Gastrocnemius medialis (tissue), 4 donors: Measurements from ENCODE around the gene PPP1R37. TPM values are rescaled to one million over a fixed set of nuclear protein-coding genes. Genes with fewer than 3 reads are reported as not detected.

Source experiments
- ATAC-seq, 2 donors: fragments of 150-250 bp; one replicate each; pipeline ENCODE4 v1.9.1; 2016
- DNase-seq, 2 donors: peaks; one replicate each; pipeline ENCODE4 v3.0.0-alpha.2; 2019
- H3K27ac ChIP-seq, 4 donors: fragments of 200-600 bp; sonication (generic); 1 replicate in 1 of 4; 2 replicates in 3 of 4; pipeline ENCODE4 v1.5.1; 2016 to 2018; ENCODE audit warnings: mild to moderate bottlenecking in 2 of 4, moderate library complexity in 1 of 4
- H3K27me3 ChIP-seq, 3 donors: fragments of 200-600 bp; sonication (generic) in 2 of 3; 1 replicate in 1 of 3; 2 replicates in 2 of 3; pipeline versions ENCODE4 v1.5.1 to v1.6.0; 2016 to 2019; ENCODE audit warnings: mild to moderate bottlenecking in 1 of 3, moderate library complexity in 1 of 3
- H3K36me3 ChIP-seq, 2 donors: fragments of 200-600 bp; sonication (generic) in 1 of 2; one replicate each; pipeline ENCODE4 v1.5.1; 2017 to 2018
- H3K4me1 ChIP-seq, 2 donors: fragments of 200-600 bp; sonication (generic) in 1 of 2; one replicate each; pipeline ENCODE4 v1.5.1; 2016 to 2017; ENCODE audit warnings: mild to moderate bottlenecking in 2 of 2
- H3K4me3 ChIP-seq, 4 donors: fragments of 200-600 bp; sonication (generic) in 3 of 4; 1 replicate in 1 of 4; 2 replicates in 3 of 4; pipeline ENCODE4 v1.5.1; 2016 to 2019; ENCODE audit warnings: mild to moderate bottlenecking in 2 of 4
- H3K9me3 ChIP-seq, 3 donors: fragments of 200-600 bp; sonication (generic) in 2 of 3; 1 replicate in 1 of 3; 2 replicates in 2 of 3; pipeline ENCODE4 v1.5.1; 2016 to 2019
- CTCF ChIP-seq, 5 experiments: fragments of 450-650 bp in 3 of 5; fragments of 200-600 bp in 2 of 5; sonication (generic) in 2 of 5; IDR thresholded peaks in 4 of 5; conservative IDR thresholded peaks in 1 of 5; 1 replicate in 4 of 5; 2 replicates in 1 of 5; pipeline ENCODE4 v1.5.1; 2016 to 2019; ENCODE audit warnings: antibody characterized with exemption in 5 of 5, mild to moderate bottlenecking in 3 of 5, moderate library complexity in 3 of 5
- POLR2A ChIP-seq, 2 donors: fragments of 450-650 bp; IDR thresholded peaks; one replicate each; pipeline ENCODE4 v1.6.1; 2017; ENCODE audit warnings: antibody characterized with exemption in 2 of 2, mild to moderate bottlenecking in 2 of 2, moderate library complexity in 2 of 2
- in situ Hi-C, 4 donors: fragments of 200-750 bp; cut with MboI; loops; one replicate each; pipeline versions ENCODE4 v1.15.0 to v1.8.0; 2017; ENCODE audit warnings: low sequenced_read_pairs in 4 of 4
- intact Hi-C: fragments of 100-400 bp; cut with DNase I; formaldehyde crosslinking; loops from one replicate; pipeline ENCODE4 v1.15.1; 2023; ENCODE audit warnings: low total_unique reads
- total RNA-seq, 4 donors: library from RNA; depleted of rRNA; stranded (reverse); fragments of >200 nt; gene quantifications; one replicate each; pipeline versions ENCODE4 v1.1.0 to v1.2.3, GENCODE V29; 2016

PPP1R37 gene
- total RNA-seq, 4 donors from 2014 or later = 30.5 to 51.1 (median 39.7) TPM

GRCh38 chr19:45179072-45179891 lies 86.3 kb downstream of the PPP1R37 start:
- ATAC-seq = no peak
- no peak for DNase-seq
- Histone ChIP-seq H3K36me3 (peaks cover 0 to 11% of the 10 kb centered on the region in 2 donors), H3K27ac (peak overlapping the region; percentile 85 to 96 (median 94)), H3K9me3 (no peaks in the 10 kb centered on the region), H3K4me1 (peaks cover 16 to 25% of the 10 kb centered on the region in 2 donors), H3K4me3 (peak overlapping the region; percentile 60 to 92 (median 80)), H3K27me3 (no peaks in the 10 kb centered on the region)
- in situ Hi-C loops (no loop called here), intact Hi-C loops (loop anchor here (2.0 to 5.0 kb wide), 3 partner anchors 72 to 332 kb away; partner anchors contain the start of genes MARK4, NECTIN2, PPM1N and RTN2)
- TF ChIP-seq CTCF (IDR thresholded peaks at IDR 0.05 in 4 of 5, conservative IDR thresholded peaks at IDR 0.05 in 1 of 5) (no peak), POLR2A (IDR thresholded peaks at IDR 0.05) (no peak)

- peak overlapping the region; percentile 60 to 92 (median 80) for H3K4me3 ChIP-seq
- DNase-seq = no peak
- ATAC-seq = no peak
- peaks cover 0 to 11% of the 10 kb centered on the region in 2 donors for H3K36me3 ChIP-seq
- H3K27me3 ChIP-seq = no peaks in the 10 kb centered on the region
- H3K4me1 ChIP-seq = peaks cover 16 to 25% of the 10 kb centered on the region in 2 donors
- intact Hi-C loops (loop anchor here (2.0 to 5.0 kb wide), 3 partner anchors 71 to 333 kb away; partner anchors contain the start of genes MARK4, NECTIN2, PPM1N and RTN2), in situ Hi-C loops (no loop called here)
- no peak for TF ChIP-seq POLR2A (IDR thresholded peaks at IDR 0.05)
- no peak for TF ChIP-seq CTCF (IDR thresholded peaks at IDR 0.05 in 4 of 5, conservative IDR thresholded peaks at IDR 0.05 in 1 of 5)
- peak overlapping the region; percentile 85 to 96 (median 94) for H3K27ac ChIP-seq
- H3K9me3 ChIP-seq = no peaks in the 10 kb centered on the region
These were observed 87.0 kb downstream of the PPP1R37 start for GRCh38 chr19:45179892-45180370.

- intact Hi-C loops (no loop called here), in situ Hi-C loops (no loop called here)
- H3K36me3 ChIP-seq = peaks cover 0 to 11% of the 10 kb centered on the region in 2 donors
- H3K4me1 ChIP-seq = peaks cover 16 to 25% of the 10 kb centered on the region in 2 donors
- no peak overlapping the region for H3K27ac ChIP-seq
- no peak for TF ChIP-seq POLR2A (IDR thresholded peaks at IDR 0.05)
- no peak for TF ChIP-seq CTCF (IDR thresholded peaks at IDR 0.05 in 4 of 5, conservative IDR thresholded peaks at IDR 0.05 in 1 of 5)
- DNase-seq = no peak
- ATAC-seq = no peak
- H3K27me3 ChIP-seq = no peaks in the 10 kb centered on the region
- no peaks in the 10 kb centered on the region for H3K9me3 ChIP-seq
- no peak overlapping the region for H3K4me3 ChIP-seq
These were observed 88.0 kb downstream of the PPP1R37 start for GRCh38 chr19:45180936-45181335.

GRCh38 chr19:45182758-45183157 lies 89.8 kb downstream of the PPP1R37 start:
- H3K4me1 ChIP-seq = peaks cover 11 to 16% of the 10 kb centered on the region in 2 donors
- no peaks in the 10 kb centered on the region for H3K9me3 ChIP-seq
- H3K4me3 ChIP-seq = no peak overlapping the region
- no peak overlapping the region for H3K27ac ChIP-seq
- DNase-seq (no peak), ATAC-seq (no peak)
- in situ Hi-C loops (no loop called here), intact Hi-C loops (no loop called here)
- no peak for TF ChIP-seq POLR2A (IDR thresholded peaks at IDR 0.05)
- TF ChIP-seq CTCF (IDR thresholded peaks at IDR 0.05 in 4 of 5, conservative IDR thresholded peaks at IDR 0.05 in 1 of 5) = no peak
- peaks cover 0 to 11% of the 10 kb centered on the region in 2 donors for H3K36me3 ChIP-seq
- no peaks in the 10 kb centered on the region for H3K27me3 ChIP-seq
